CD4-positive, alpha-beta T cell treated with Interferon gamma for 1 hour (primary cell): Measurements from ENCODE around the gene LDAH.
"Not testable (repeated sequence)": the region's sequence is repeated elsewhere in the genome, so short reads cannot be mapped to it uniquely, and the experiment has no call there.

Source experiments
- DNase-seq: peaks from one replicate; pipeline ENCODE4 v3.0.0-alpha.2; 2020

Gene LDAH

DNA sequence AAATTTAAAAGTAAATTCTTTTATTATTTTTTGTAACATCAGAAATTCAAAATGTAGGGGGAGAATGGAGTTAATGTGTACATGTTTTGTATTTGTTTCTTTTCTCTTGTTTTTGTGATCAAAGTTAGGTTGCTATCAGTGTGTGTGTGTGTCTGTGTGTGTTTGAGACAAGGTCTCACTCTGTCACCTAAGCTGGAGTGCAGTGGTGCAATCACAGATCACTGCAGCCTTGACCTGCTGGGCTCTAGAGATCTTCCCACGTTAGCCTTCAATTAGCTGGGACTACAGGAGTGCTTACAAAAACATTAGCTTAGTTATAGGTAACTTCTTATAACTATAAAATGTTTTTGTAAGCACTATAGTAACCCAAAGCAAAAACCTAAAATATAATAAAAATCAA lies 105.3 kb downstream of the LDAH start:
- no peak for DNase-seq

DNA sequence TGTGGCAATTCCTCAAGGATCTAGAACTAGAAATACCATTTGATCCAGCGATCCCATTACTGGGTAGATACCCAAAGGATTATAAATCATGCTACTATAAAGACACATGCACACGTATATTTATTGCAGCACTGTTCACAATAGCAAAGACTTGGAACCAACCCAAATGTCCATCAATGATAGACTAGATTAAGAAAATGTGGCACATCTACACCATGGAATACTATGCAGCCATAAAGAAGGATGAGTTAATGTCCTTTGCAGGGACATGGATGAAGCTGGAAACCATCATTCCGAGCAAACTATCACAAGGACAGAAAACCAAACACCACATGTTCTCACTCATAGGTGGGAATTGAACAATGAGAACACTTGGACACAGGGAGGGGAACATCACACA lies 106.7 kb downstream of the LDAH start:
- not testable (repeated sequence) for DNase-seq

- not testable (repeated sequence) for DNase-seq
Observed at GRCh38 chr2:20714412-20714811, 108.5 kb downstream of the LDAH start.

GRCh38 chr2:20713585-20713984 lies 109.3 kb downstream of the LDAH start:
- DNase-seq: not testable (repeated sequence)

DNA sequence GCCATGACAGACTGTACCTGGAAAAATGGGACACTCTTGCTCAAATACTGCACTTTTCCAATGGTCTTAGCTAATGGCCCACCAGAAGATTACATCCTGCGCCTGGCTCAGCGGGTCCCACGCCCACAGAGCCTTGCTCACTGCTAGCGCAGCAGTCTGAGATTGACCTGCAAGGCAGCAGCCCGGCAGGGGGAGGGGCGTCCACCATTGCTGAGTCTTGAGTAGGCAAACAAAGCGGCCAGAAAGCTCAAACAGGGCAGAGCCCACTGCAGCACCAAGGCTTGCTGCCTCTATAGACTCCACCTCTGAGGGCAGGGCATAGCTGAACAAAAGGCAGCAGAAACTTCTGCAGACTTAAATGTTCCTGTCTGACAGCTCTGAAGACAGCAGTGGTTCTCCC lies 111.3 kb downstream of the LDAH start:
- DNase-seq: not testable (repeated sequence)

DNA sequence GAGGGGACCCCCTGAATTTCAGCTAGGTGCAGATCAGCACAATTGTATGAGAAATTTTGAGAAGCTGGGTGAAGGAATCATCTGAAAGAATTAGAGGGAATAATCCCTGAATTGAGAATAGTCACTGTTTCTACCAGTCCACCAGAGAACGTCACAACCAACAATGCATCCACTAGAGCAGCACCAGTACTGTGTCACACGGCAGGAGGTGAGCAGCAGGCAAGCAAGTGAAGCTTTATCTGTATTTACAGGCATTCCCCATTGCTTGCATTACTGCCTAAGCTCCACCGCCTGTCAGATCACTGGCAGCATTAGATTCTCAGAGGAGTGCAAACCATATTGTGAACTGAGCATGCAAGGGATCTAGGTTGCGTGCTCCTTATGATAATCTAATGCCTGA lies 115.3 kb downstream of the LDAH start:
- no peak for DNase-seq

DNA sequence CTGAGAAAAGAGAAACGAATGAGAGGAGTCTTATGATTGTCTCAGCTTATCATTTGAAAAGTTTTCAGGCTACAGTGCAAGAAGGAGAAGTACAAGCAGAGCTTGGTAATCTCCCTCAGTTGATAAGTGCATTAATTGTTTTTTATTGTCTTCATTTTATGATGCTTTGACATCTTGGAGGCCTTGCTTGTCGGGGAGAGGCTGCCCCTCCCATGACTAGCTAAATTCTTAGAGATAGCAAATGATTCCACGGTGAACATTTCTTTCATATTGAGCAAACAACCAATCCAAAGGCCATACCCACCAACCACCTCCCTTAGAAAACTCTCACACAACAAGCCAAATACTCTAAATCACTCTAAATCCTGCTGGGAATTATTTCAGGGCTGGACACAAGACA lies 116.1 kb downstream of the LDAH start:
- no peak for DNase-seq

DNA sequence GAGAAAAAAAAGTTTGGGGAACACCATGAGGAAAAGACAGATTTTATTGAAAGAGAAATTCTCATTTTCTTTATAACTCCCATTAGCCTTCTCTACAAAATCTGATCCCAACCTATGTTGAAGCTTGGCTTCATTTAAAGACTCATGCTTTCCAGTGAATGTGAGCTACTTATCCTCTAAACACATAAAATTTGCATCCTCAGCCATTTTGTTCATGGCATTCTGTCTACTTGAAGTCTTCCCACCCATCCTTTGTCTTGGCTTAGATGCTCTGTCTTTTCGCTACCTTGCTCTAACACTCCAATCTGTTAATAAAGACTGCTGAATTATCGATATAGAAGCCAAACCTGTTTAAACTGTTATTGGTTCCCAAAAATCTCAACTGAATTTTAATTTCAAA lies 116.7 kb downstream of the LDAH start:
- DNase-seq: no peak

GRCh38 chr2:20704886-20705285 lies 118.0 kb downstream of the LDAH start:
- DNase-seq: no peak

GRCh38 chr2:20702563-20702962 lies 120.3 kb downstream of the LDAH start:
- no peak for DNase-seq

- no peak for DNase-seq
Observed at GRCh38 chr2:20698916-20699613, 123.8 kb downstream of the LDAH start.

DNA sequence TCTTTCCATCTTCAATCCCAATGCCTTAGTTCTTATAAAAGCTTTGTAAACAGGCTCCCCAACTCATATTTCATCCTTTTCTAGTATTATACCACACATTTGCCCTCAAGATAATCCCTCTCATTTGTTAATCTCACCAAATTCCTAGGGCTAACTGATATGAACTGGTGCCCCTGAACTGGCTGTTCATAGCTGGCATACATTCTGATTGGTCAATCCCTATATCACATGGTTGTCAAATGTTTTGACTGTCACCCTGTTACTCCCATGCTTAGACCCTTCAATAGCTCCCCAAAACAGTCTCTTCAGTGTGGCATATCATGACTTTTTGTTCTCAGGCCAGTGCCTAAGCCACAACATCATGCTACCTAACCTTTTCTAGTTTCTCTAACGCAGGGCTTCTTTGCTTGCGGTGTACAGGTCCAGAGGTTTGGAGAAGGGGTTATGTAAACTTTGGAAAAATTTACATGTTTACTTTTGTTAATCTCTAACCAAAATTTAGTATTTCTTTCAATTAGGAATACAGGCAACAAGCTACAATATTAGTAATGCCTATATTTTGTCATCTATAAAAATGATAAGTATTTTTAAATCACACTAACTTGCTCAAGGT lies 125.5 kb downstream of the LDAH start:
- DNase-seq: no peak

- DNase-seq: no peak
Observed at GRCh38 chr2:20696366-20696765, 126.5 kb downstream of the LDAH start.

DNA sequence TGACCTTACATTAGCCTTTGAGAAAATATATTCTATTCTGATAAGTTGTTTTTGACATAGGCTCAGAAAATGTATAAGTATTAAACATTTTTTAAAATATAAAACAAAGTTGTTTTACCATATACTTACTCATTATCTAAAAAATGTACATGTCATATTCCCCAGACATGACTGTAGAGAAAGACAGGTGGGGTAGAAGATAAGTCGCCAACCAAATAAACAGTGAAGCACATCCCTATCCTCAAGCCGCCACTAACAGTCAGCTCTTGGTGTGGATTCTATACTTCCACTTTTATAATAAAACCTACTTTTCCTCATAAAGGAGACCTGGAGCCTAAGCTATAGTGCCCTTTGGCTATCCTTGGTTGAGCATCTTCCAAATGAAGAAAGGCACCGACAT lies 129.6 kb downstream of the LDAH start:
- no peak for DNase-seq

- no peak for DNase-seq
Observed at GRCh38 chr2:20692081-20692480, 130.8 kb downstream of the LDAH start.

DNA sequence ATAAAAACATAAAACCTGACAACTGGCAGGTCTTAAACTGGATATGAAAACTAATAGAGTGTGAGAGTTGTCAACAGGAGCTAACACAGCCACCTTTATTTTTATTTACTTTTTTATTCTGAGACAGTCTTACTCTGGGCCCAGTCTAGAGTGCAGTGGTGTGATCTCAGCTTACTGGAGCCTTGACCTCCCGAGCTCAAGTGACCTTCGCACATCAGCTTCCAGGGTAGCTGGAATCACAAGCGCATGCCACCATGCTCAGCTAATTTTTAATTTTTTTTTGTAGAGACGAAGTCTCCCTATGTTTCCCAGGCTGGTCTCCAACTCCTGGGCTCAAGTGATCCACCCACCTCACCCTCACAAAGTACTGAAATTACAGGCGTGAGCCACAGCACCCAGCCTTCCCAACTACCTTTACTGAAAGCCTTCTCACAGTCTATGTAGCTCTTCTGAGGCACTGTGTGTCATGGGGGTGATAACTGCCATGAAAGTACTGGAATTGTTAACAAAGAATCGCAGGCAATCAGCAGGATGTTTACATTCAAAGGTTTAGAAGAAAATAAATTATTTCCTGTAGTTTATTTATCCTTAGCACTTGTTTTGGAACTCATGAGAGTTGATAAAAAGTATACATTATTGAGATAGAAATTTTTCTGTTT lies 131.7 kb downstream of the LDAH start:
- DNase-seq: no peak

- DNase-seq: no peak
Observed at GRCh38 chr2:20689428-20690264, 133.3 kb downstream of the LDAH start.

GRCh38 chr2:20687260-20687832 lies 135.6 kb downstream of the LDAH start:
- no peak for DNase-seq

DNA sequence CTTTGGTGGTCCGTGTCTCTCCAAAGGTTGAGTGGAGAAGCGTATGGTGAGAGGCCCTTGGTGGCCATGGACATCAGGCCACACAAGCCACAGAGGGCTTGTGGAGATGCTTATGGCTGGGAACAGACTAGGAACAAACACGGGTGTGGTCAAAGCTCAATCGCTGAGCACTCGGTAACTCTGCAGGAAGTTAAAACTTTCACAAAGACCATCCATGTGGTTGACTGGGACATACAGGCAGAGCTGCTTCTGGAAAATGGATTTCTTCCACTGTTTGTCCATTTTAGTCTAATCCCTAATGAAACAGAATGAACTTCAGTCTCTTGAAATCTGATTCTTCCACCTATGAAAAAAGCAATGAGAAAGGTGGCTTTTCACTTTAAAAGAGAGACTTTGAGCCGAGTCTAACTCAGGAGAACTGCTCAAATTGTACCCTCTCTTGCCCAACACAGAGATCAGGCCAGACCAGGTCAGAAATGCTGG lies 138.3 kb downstream of the LDAH start:
- DNase-seq: no peak

- no peak for DNase-seq
Observed at GRCh38 chr2:20682167-20682920, 140.6 kb downstream of the LDAH start.

- DNase-seq: no peak
Observed at GRCh38 chr2:20680744-20681375, 142.0 kb downstream of the LDAH start.

- DNase-seq: no peak
Observed at GRCh38 chr2:20678780-20679179, 144.1 kb downstream of the LDAH start.
